ENCODE results near the gene TLE6. TPM values are rescaled to one million over a fixed set of nuclear protein-coding genes. Genes with fewer than 3 reads are reported as not detected.

Gene TLE6
- total and polyA plus RNA-seq, 2 of the 13 experiments (the other 11 are each of a cell fraction or from before 2014, with no cell fraction given): 0.24 to 5.5 TPM

GRCh38 chr19:3036119-3036976, 59.0 kb downstream of the TLE6 start (continued):
- peak in 1 of 2 experiments; percentile 22; a peak in 1 of 4 replicates for TF ChIP-seq NR2F1 (CRISPR knock-in tag; IDR thresholded peaks at IDR 0.05)
- TF ChIP-seq NCOA5 (CRISPR knock-in tag; IDR thresholded peaks at IDR 0.05): no peak
- no peak for TF ChIP-seq KDM6A (CRISPR knock-in tag; IDR thresholded peaks at IDR 0.05; ENCODE audit: low read depth)
- peak; percentile 97 for TF ChIP-seq MAZ (IDR thresholded peaks at IDR 0.05; ENCODE audit: borderline replicate concordance, low read depth, low read length)
- peak; percentile 98 for TF ChIP-seq MAZ (CRISPR knock-in tag; IDR thresholded peaks at IDR 0.05; ENCODE audit: low read depth)
- TF ChIP-seq ZNF30 (CRISPR knock-in tag; IDR thresholded peaks at IDR 0.05): no peak
- no peak for TF ChIP-seq ZNF724P (CRISPR knock-in tag; IDR thresholded peaks at IDR 0.05; ENCODE audit: borderline replicate concordance)
- no peak for TF ChIP-seq IRX3 (CRISPR knock-in tag; IDR thresholded peaks at IDR 0.05; ENCODE audit: borderline replicate concordance, low read depth)
- TF ChIP-seq SIX1 (CRISPR knock-in tag; IDR thresholded peaks at IDR 0.05; ENCODE audit: borderline replicate concordance): no peak
- TF ChIP-seq ZNF3 (CRISPR knock-in tag; IDR thresholded peaks at IDR 0.05): no peak
- peak; percentile 24; the same call in 1 of the 2 replicates for TF ChIP-seq ZNF362 (CRISPR knock-in tag; IDR thresholded peaks at IDR 0.05; ENCODE audit: borderline replicate concordance)
- TF ChIP-seq ZNF749 (CRISPR knock-in tag; IDR thresholded peaks at IDR 0.05; ENCODE audit: borderline replicate concordance): peak; percentile 56; the same call in 1 of the 2 replicates
- no peak for TF ChIP-seq ZNF629 (CRISPR knock-in tag; conservative IDR thresholded peaks at IDR 0.05)
- TF ChIP-seq ARHGAP35 (CRISPR knock-in tag; IDR thresholded peaks at IDR 0.05; ENCODE audit: borderline replicate concordance): peak; percentile 28; the same call in 1 of the 2 replicates
- no peak for TF ChIP-seq ZNF570 (CRISPR knock-in tag; IDR thresholded peaks at IDR 0.05; ENCODE audit: borderline replicate concordance)
- TF ChIP-seq ZBTB20 (CRISPR knock-in tag; IDR thresholded peaks at IDR 0.05; ENCODE audit: borderline replicate concordance, low read depth): no peak
- TF ChIP-seq ZSCAN21 (CRISPR knock-in tag; IDR thresholded peaks at IDR 0.05; ENCODE audit: borderline replicate concordance): peak; percentile 62; the same call in 1 of the 2 replicates
- no peak for TF ChIP-seq ZNF333 (CRISPR knock-in tag; IDR thresholded peaks at IDR 0.05; ENCODE audit: borderline replicate concordance)
- no peak for TF ChIP-seq ZBTB7A (CRISPR knock-in tag; IDR thresholded peaks at IDR 0.05)
- no peak for TF ChIP-seq CEBPG (CRISPR knock-in tag; IDR thresholded peaks at IDR 0.05)
- peak; percentile 39 for TF ChIP-seq XRCC5 (optimal IDR thresholded peaks at IDR 0.05; ENCODE audit: low read length)
- no peak for TF ChIP-seq ATF6 (CRISPR knock-in tag; conservative IDR thresholded peaks at IDR 0.05)
- TF ChIP-seq CERS6 (CRISPR knock-in tag; IDR thresholded peaks at IDR 0.05): no peak
- TF ChIP-seq CBX2 (IDR thresholded peaks at IDR 0.05; ENCODE audit: low read depth, low read length): no peak
- TF ChIP-seq CBX2 (CRISPR knock-in tag; IDR thresholded peaks at IDR 0.05; ENCODE audit: low read depth): no peak
- no peak for TF ChIP-seq TEF (CRISPR knock-in tag; IDR thresholded peaks at IDR 0.05)

Measured in HepG2 (cell line).